ENCODE measurements around the gene PAX6.
"Not testable (repeated sequence)": the region's sequence is repeated elsewhere in the genome, so short reads cannot be mapped to it uniquely, and the experiment has no call there.

PAX6 gene

GRCh38 chr11:31764766-31765165 lies 46.4 kb downstream of the PAX6 start:
- no peaks in the 10 kb centered on the region for H3K36me3 Mint-ChIP-seq
- DNase-seq (ENCODE audit: low spot score in 2 of 2) (no peak), ATAC-seq (ENCODE audit: low read depth) (no peak)
- H3K27me3 Mint-ChIP-seq = no peaks in the 10 kb centered on the region
- no peaks in the 10 kb centered on the region for H3K4me1 Mint-ChIP-seq
- no peak overlapping the region for H3K27ac Mint-ChIP-seq
- no peak overlapping the region for H3K4me3 Mint-ChIP-seq
- H3K9me3 Mint-ChIP-seq = no peaks in the 10 kb centered on the region

DNA sequence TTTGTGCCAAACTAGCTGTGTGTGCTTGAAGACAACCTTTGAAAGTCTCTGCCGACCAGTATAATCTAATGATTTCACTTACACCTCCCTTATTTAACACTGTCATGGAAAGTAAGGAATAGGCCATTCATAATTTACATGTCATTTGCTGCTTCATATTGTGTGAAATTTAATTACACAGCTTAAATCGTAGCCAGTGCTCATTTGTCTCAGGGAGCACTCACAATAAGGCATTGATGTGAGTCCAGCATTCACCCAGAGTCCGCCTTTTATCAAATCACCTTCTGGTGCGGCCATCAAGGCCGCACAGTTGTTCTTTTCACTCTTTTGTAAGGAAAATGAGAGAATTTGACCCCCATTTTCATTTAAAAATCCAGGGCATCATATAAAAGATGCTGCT lies 46.9 kb downstream of the PAX6 start:
- Mint-ChIP-seq H3K27ac (no peak overlapping the region), H3K27me3 (no peaks in the 10 kb centered on the region), H3K9me3 (no peaks in the 10 kb centered on the region), H3K36me3 (no peaks in the 10 kb centered on the region), H3K4me1 (no peaks in the 10 kb centered on the region), H3K4me3 (no peak overlapping the region)
- ATAC-seq (ENCODE audit: low read depth) (no peak), DNase-seq (ENCODE audit: low spot score in 2 of 2) (no peak)

DNA sequence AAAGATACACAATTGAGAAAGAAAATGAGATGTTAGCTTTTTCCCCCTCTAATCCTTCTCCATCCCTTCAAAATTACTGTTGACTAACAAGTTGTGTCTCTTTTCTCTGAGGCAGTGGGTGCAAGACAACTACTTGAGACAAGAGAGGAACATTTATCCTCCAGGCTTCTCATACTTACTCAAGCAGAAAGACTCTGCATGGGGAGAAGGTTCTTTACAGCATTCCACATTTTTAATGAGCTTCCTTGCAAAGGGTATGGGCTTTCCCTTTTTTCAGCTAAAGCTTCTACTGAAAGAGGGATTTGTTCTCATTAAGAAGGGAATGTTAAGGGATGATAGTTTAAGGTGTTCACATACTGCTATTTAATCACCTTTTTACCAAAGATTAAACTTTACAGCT lies 47.8 kb downstream of the PAX6 start:
- no peak overlapping the region for H3K27ac Mint-ChIP-seq
- no peak for ATAC-seq (ENCODE audit: low read depth)
- no peak for DNase-seq (ENCODE audit: low spot score in 2 of 2)
- H3K9me3 Mint-ChIP-seq = no peaks in the 10 kb centered on the region
- H3K4me1 Mint-ChIP-seq = no peaks in the 10 kb centered on the region
- H3K27me3 Mint-ChIP-seq = no peaks in the 10 kb centered on the region
- no peak overlapping the region for H3K4me3 Mint-ChIP-seq
- no peaks in the 10 kb centered on the region for H3K36me3 Mint-ChIP-seq

- Mint-ChIP-seq H3K27ac (no peak overlapping the region), H3K27me3 (no peaks in the 10 kb centered on the region), H3K36me3 (no peaks in the 10 kb centered on the region), H3K9me3 (no peaks in the 10 kb centered on the region), H3K4me3 (no peak overlapping the region), H3K4me1 (no peaks in the 10 kb centered on the region)
- DNase-seq (ENCODE audit: low spot score in 2 of 2) = no peak
- ATAC-seq (ENCODE audit: low read depth) = no peak
These were observed 49.5 kb downstream of the PAX6 start for GRCh38 chr11:31761636-31762035.

GRCh38 chr11:31757260-31757835 lies 53.8 kb downstream of the PAX6 start:
- no peaks in the 10 kb centered on the region for H3K4me1 Mint-ChIP-seq
- no peak overlapping the region for H3K27ac Mint-ChIP-seq
- H3K9me3 Mint-ChIP-seq = no peaks in the 10 kb centered on the region
- H3K27me3 Mint-ChIP-seq = no peaks in the 10 kb centered on the region
- H3K36me3 Mint-ChIP-seq = peaks cover 6% of the 10 kb centered on the region
- ATAC-seq (ENCODE audit: low read depth) (no peak), DNase-seq (ENCODE audit: low spot score in 2 of 2) (no peak)
- no peak overlapping the region for H3K4me3 Mint-ChIP-seq

- H3K9me3 Mint-ChIP-seq = peaks cover 6% of the 10 kb centered on the region
- H3K36me3 Mint-ChIP-seq = peaks cover 14% of the 10 kb centered on the region
- H3K27ac Mint-ChIP-seq = no peak overlapping the region
- no peak for ATAC-seq (ENCODE audit: low read depth)
- no peak overlapping the region for H3K4me3 Mint-ChIP-seq
- H3K4me1 Mint-ChIP-seq = no peaks in the 10 kb centered on the region
- no peak for DNase-seq (ENCODE audit: low spot score in 2 of 2)
- H3K27me3 Mint-ChIP-seq = no peaks in the 10 kb centered on the region
These were observed 63.5 kb downstream of the PAX6 start for GRCh38 chr11:31747581-31747980.

DNA sequence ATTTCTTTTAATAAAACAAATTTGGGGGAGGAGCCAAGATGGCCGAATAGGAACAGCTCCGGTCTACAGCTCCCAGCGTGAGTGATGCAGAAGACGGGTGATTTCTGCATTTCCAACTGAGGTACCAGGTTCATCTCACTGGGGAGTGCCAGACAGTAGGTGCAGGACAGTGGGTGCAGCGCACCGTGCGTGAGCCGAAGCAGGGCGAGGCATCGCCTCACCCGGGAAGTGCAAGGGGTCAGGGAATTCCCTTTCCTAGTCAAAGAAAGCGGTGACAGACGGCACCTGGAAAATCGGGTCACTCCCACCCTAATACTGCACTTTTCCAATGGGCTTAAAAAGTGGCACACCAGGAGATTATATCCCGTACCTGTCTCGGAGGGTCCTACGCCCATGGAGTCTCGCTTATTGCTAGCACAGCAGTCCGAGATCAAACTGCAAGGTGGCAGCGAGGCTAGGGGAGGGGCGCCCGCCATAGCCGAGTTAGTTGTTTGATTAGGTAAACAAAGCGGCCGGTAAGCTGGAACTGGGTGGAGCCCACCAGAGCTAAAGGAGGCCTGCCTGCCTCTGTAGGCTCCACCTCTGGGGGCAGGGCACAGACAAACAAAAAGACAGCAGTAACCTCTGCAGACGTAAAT lies 70.3 kb downstream of the PAX6 start:
- not testable (repeated sequence) for H3K27ac Mint-ChIP-seq; H3K4me1 Mint-ChIP-seq; H3K36me3 Mint-ChIP-seq; ATAC-seq (ENCODE audit: low read depth); H3K27me3 Mint-ChIP-seq; H3K4me3 Mint-ChIP-seq; DNase-seq (ENCODE audit: low spot score in 2 of 2)
- H3K9me3 Mint-ChIP-seq = peaks cover 11% of the 10 kb centered on the region

DNA sequence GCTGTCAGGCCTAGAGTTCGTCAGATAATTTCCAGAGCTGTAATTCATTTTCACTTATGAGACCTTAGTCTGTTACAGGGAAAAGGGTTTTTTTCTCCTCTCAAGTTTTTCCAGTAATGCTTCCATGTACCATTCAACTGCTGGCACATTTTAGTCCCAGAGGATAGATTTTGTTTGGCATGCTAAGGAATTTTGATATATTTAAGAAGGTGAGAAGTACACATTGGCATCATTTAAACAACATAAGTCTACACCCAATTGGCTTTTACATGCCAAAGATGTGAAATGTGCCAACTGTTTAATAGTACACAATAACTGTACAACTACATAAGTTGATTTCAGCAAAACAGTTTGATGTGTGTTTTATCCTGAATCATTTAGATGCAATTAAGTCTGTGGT lies 71.0 kb downstream of the PAX6 start:
- Mint-ChIP-seq H3K27ac (no peak overlapping the region), H3K4me1 (no peaks in the 10 kb centered on the region), H3K36me3 (peaks cover 10% of the 10 kb centered on the region), H3K4me3 (no peak overlapping the region), H3K27me3 (no peaks in the 10 kb centered on the region), H3K9me3 (peaks cover 12% of the 10 kb centered on the region)
- DNase-seq (ENCODE audit: low spot score in 2 of 2) (no peak), ATAC-seq (ENCODE audit: low read depth) (no peak)
